Measurements from ENCODE around the gene NLN.

NLN gene

GRCh38 chr5:65753189-65753588 lies 31.2 kb downstream of the NLN start:
- Histone ChIP-seq H2AFZ (ENCODE audit: low read length) (no peak overlapping the region), H3K9me2 (replicated peaks; ENCODE audit: insufficient read depth, low read length) (no peaks in the 10 kb centered on the region), H3K79me2 (ENCODE audit: low read length) (no peaks in the 10 kb centered on the region), H3K36me3 (replicated peaks; ENCODE audit: insufficient read depth, low read length) (no peaks in the 10 kb centered on the region), H3K27me3 (replicated peaks; ENCODE audit: insufficient read depth, low read length) (no peaks in the 10 kb centered on the region), H4K20me1 (ENCODE audit: insufficient read depth, low read length) (no peaks in the 10 kb centered on the region), H3F3A (ENCODE audit: insufficient read depth, low read length) (no peaks in the 10 kb centered on the region), H3K9ac (ENCODE audit: low read length) (no peak overlapping the region), H3K4me3 (ENCODE audit: low read length) (no peak overlapping the region), H3K4me2 (ENCODE audit: low read depth, low read length) (no peak overlapping the region), H3K4me1 (ENCODE audit: low read length) (no peaks in the 10 kb centered on the region), H3K27ac (ENCODE audit: low read length) (no peak overlapping the region), H3K9me3 (replicated peaks; ENCODE audit: insufficient read depth, low read length) (no peaks in the 10 kb centered on the region)
- DNase-seq = no peak
- TF ChIP-seq EZH2phosphoT487 (IDR thresholded peaks at IDR 0.05; ENCODE audit: low read length) (no peak), EZH2 (optimal IDR thresholded peaks at IDR 0.05; ENCODE audit: low read depth, low read length) (no peak), CTCF (IDR thresholded peaks at IDR 0.05; ENCODE audit: low read length) (no peak)

GRCh38 chr5:65758546-65759144 lies 36.6 kb downstream of the NLN start:
- H3K4me1 ChIP-seq (ENCODE audit: low read length) = peaks cover 17% of the 10 kb centered on the region
- no peak for TF ChIP-seq EZH2phosphoT487 (IDR thresholded peaks at IDR 0.05; ENCODE audit: low read length)
- no peak for TF ChIP-seq EZH2 (optimal IDR thresholded peaks at IDR 0.05; ENCODE audit: low read depth, low read length)
- TF ChIP-seq CTCF (IDR thresholded peaks at IDR 0.05; ENCODE audit: low read length) = no peak
- no peaks in the 10 kb centered on the region for H3K27me3 ChIP-seq (replicated peaks; ENCODE audit: insufficient read depth, low read length)
- H3K9me2 ChIP-seq (replicated peaks; ENCODE audit: insufficient read depth, low read length) = no peaks in the 10 kb centered on the region
- peaks cover 7% of the 10 kb centered on the region; the same call in 1 of the 2 replicates for H3F3A ChIP-seq (ENCODE audit: insufficient read depth, low read length)
- no peaks in the 10 kb centered on the region for H3K9me3 ChIP-seq (replicated peaks; ENCODE audit: insufficient read depth, low read length)
- H3K79me2 ChIP-seq (ENCODE audit: low read length) = no peaks in the 10 kb centered on the region
- no peak overlapping the region for H2AFZ ChIP-seq (ENCODE audit: low read length)
- H3K9ac ChIP-seq (ENCODE audit: low read length) = no peak overlapping the region
- no peak overlapping the region for H3K4me3 ChIP-seq (ENCODE audit: low read length)
- H3K36me3 ChIP-seq (replicated peaks; ENCODE audit: insufficient read depth, low read length) = no peaks in the 10 kb centered on the region
- no peaks in the 10 kb centered on the region for H4K20me1 ChIP-seq (ENCODE audit: insufficient read depth, low read length)
- no peak overlapping the region for H3K27ac ChIP-seq (ENCODE audit: low read length)
- H3K4me2 ChIP-seq (ENCODE audit: low read depth, low read length) = no peak overlapping the region
- no peak for DNase-seq

GRCh38 chr5:65760504-65761275 lies 38.7 kb downstream of the NLN start:
- Histone ChIP-seq H3K4me3 (ENCODE audit: low read length) (no peak overlapping the region), H3K4me1 (ENCODE audit: low read length) (peaks cover 17% of the 10 kb centered on the region), H3K27me3 (replicated peaks; ENCODE audit: insufficient read depth, low read length) (no peaks in the 10 kb centered on the region), H3K36me3 (replicated peaks; ENCODE audit: insufficient read depth, low read length) (no peaks in the 10 kb centered on the region), H2AFZ (ENCODE audit: low read length) (no peak overlapping the region), H3K79me2 (ENCODE audit: low read length) (no peaks in the 10 kb centered on the region), H3F3A (ENCODE audit: insufficient read depth, low read length) (peaks cover 7% of the 10 kb centered on the region; the same call in 1 of the 2 replicates), H4K20me1 (ENCODE audit: insufficient read depth, low read length) (no peaks in the 10 kb centered on the region), H3K9me3 (replicated peaks; ENCODE audit: insufficient read depth, low read length) (no peaks in the 10 kb centered on the region), H3K9ac (ENCODE audit: low read length) (no peak overlapping the region), H3K9me2 (replicated peaks; ENCODE audit: insufficient read depth, low read length) (no peaks in the 10 kb centered on the region), H3K4me2 (ENCODE audit: low read depth, low read length) (peak overlapping the region; percentile 42), H3K27ac (ENCODE audit: low read length) (no peak overlapping the region)
- DNase-seq = peak; percentile 87
- TF ChIP-seq CTCF (IDR thresholded peaks at IDR 0.05; ENCODE audit: low read length) (peak; percentile 64), EZH2phosphoT487 (IDR thresholded peaks at IDR 0.05; ENCODE audit: low read length) (no peak), EZH2 (optimal IDR thresholded peaks at IDR 0.05; ENCODE audit: low read depth, low read length) (no peak)
